ENCODE data around the gene YEATS4. TPM values are rescaled to one million over a fixed set of nuclear protein-coding genes. Genes with fewer than 3 reads are reported as not detected.

Gene YEATS4
- total and polyA plus RNA-seq, 2 experiments from 2014 or later: 17.2 to 60.4 TPM

DNA sequence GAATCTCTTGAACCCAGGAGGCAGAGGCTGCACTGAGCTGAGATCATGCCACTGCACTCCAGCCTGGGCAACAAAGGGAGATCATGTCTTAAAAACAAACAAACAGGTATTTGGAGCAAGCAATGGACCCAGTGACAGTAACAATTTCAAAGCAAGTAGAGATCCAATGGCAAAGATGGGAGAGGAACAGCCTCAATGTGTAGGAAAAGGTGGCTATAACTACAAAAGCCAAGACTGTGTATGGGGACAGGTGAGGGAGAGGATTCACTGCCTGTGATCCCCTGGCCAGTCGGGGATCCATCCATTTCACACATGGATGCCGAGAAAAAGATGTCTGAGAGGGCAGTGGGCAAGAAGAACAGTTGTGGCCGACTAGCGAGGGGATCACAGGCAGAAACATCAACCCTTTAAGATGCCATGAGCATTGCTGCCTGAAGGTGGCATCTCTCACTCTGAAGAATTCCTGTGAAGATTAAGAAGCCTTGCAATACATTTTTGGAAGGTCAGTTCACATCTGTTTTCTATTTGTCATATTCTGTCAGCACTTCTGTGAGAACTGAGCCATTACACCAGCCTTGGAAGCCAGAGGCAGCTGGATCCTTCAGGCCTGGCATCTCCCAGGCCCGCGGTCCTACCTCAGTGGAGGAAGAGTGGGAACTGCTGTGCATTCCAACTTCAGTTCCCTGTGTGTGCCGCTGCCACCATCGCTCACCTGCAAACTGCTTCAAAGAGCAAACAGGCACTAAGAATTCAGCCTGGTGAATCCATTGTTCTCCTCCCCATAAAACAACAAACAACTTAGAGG is 56.1 kb downstream of the YEATS4 start:
- no peaks in the 10 kb centered on the region for H3K36me3 ChIP-seq (ENCODE audit: low read depth)
- 9 to 12% methylated on average over 8 of the region's 8 CpGs for WGBS, 2 experiments (ENCODE audit: low coverage in 1 of 2, low lambda C conversion rate in 2 of 2, missing lambda C conversion rate in 2 of 2)
- H3K4me2 ChIP-seq (ENCODE audit: unreplicated experiment): peak overlapping the region; percentile 62
- TF ChIP-seq EZH2phosphoT487 (IDR thresholded peaks at IDR 0.05; ENCODE audit: insufficient read depth, low read depth): no peak
- no peak for TF ChIP-seq EZH2 (IDR thresholded peaks at IDR 0.05; ENCODE audit: insufficient read depth, poor library complexity, severe bottlenecking)
- peak overlapping the region; percentile 58 for H3K27ac ChIP-seq
- H3K9ac ChIP-seq: peak overlapping the region; percentile 35; the same call in 1 of the 2 replicates
- no peak overlapping the region for H3K4me3 ChIP-seq
- H3K79me2 ChIP-seq (ENCODE audit: insufficient read depth): no peaks in the 10 kb centered on the region
- no peaks in the 10 kb centered on the region for H3K9me2 ChIP-seq (ENCODE audit: insufficient read depth)
- peak overlapping the region; percentile 46; the same call in 1 of the 2 replicates for H2AFZ ChIP-seq
- H3F3A ChIP-seq (ENCODE audit: insufficient read depth): peaks cover 9% of the 10 kb centered on the region
- peaks cover 12% of the 10 kb centered on the region for H3K4me1 ChIP-seq (ENCODE audit: insufficient read depth)
- H3K9me3 ChIP-seq (ENCODE audit: low read depth): no peaks in the 10 kb centered on the region
- no peaks in the 10 kb centered on the region for H3K27me3 ChIP-seq (replicated peaks; ENCODE audit: insufficient read depth)
- peak; percentile 88 for DNase-seq
- in situ Hi-C loops (cut with MboI): no loop called here
- H4K20me1 ChIP-seq (ENCODE audit: insufficient read depth): no peaks in the 10 kb centered on the region

DNA sequence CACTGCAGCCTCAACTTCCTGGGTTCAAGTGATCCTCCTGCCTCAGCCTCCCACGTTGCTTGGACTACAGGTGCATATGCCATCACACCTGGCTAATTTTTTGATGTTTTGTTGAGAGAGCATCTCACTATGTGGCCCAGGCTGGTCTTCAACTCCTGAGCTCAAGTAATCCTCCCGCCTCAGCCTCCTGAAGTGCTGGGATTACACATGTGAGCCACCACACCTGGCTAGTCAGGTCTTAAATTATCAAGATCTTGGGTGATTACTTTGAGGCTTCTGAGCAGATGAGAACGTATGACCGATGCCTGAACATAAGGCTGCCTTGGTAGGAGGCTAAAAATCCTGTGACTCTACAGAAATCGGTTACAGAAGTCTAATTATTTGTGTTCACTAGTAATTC is 57.7 kb downstream of the YEATS4 start:
- Histone ChIP-seq H3K27ac (no peak overlapping the region), H3K4me3 (no peak overlapping the region), H3K79me2 (ENCODE audit: insufficient read depth) (no peaks in the 10 kb centered on the region), H4K20me1 (ENCODE audit: insufficient read depth) (no peaks in the 10 kb centered on the region), H3K9me3 (ENCODE audit: low read depth) (no peaks in the 10 kb centered on the region), H3F3A (ENCODE audit: insufficient read depth) (peaks cover 9% of the 10 kb centered on the region), H3K4me2 (ENCODE audit: unreplicated experiment) (no peak overlapping the region), H3K4me1 (ENCODE audit: insufficient read depth) (peaks cover 12% of the 10 kb centered on the region), H3K36me3 (ENCODE audit: low read depth) (no peaks in the 10 kb centered on the region), H3K9me2 (ENCODE audit: insufficient read depth) (no peaks in the 10 kb centered on the region), H3K27me3 (replicated peaks; ENCODE audit: insufficient read depth) (no peaks in the 10 kb centered on the region), H3K9ac (no peak overlapping the region), H2AFZ (no peak overlapping the region)
- WGBS, 2 experiments (ENCODE audit: low coverage in 1 of 2, low lambda C conversion rate in 2 of 2, missing lambda C conversion rate in 2 of 2): 96% methylated on average over 5 of the region's 5 CpGs
- DNase-seq: no peak
- TF ChIP-seq EZH2 (IDR thresholded peaks at IDR 0.05; ENCODE audit: insufficient read depth, poor library complexity, severe bottlenecking) (no peak), EZH2phosphoT487 (IDR thresholded peaks at IDR 0.05; ENCODE audit: insufficient read depth, low read depth) (no peak)
- in situ Hi-C loops (cut with MboI): no loop called here

DNA sequence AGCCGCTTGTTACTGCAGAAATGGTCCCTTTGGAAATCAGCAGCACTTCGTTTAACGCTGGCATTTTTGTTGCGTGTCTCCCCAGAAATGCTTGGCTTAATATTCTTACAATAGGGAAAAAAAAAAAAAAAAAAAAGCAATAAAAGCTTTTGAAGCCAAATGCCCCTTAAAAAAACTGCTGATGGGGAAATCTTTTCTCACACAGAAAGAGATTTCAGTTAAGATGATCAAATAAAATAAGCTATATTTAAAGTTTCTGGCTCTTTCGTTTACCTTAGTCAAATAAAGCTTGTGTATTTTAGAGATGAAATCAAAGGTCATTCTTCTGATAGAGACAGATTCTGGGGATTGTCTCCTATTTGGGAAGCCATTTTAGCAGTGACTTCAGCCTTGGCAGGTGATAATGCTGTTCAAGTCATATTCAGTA is 58.2 kb downstream of the YEATS4 start:
- H2AFZ ChIP-seq: no peak overlapping the region
- DNase-seq: no peak
- H3K4me2 ChIP-seq (ENCODE audit: unreplicated experiment): no peak overlapping the region
- in situ Hi-C loops (cut with MboI): no loop called here
- peaks cover 9% of the 10 kb centered on the region for H3F3A ChIP-seq (ENCODE audit: insufficient read depth)
- no peaks in the 10 kb centered on the region for H4K20me1 ChIP-seq (ENCODE audit: insufficient read depth)
- H3K9me2 ChIP-seq (ENCODE audit: insufficient read depth): no peaks in the 10 kb centered on the region
- no peak overlapping the region for H3K27ac ChIP-seq
- peaks cover 12% of the 10 kb centered on the region for H3K4me1 ChIP-seq (ENCODE audit: insufficient read depth)
- no peak overlapping the region for H3K9ac ChIP-seq
- no peak overlapping the region for H3K4me3 ChIP-seq
- no peaks in the 10 kb centered on the region for H3K79me2 ChIP-seq (ENCODE audit: insufficient read depth)
- WGBS, 2 experiments (ENCODE audit: low coverage in 1 of 2, low lambda C conversion rate in 2 of 2, missing lambda C conversion rate in 2 of 2): 87 to 89% methylated on average over 5 of the region's 5 CpGs
- no peaks in the 10 kb centered on the region for H3K9me3 ChIP-seq (ENCODE audit: low read depth)
- TF ChIP-seq EZH2phosphoT487 (IDR thresholded peaks at IDR 0.05; ENCODE audit: insufficient read depth, low read depth): no peak
- TF ChIP-seq EZH2 (IDR thresholded peaks at IDR 0.05; ENCODE audit: insufficient read depth, poor library complexity, severe bottlenecking): no peak
- H3K27me3 ChIP-seq (replicated peaks; ENCODE audit: insufficient read depth): no peaks in the 10 kb centered on the region
- H3K36me3 ChIP-seq (ENCODE audit: low read depth): no peaks in the 10 kb centered on the region

DNA sequence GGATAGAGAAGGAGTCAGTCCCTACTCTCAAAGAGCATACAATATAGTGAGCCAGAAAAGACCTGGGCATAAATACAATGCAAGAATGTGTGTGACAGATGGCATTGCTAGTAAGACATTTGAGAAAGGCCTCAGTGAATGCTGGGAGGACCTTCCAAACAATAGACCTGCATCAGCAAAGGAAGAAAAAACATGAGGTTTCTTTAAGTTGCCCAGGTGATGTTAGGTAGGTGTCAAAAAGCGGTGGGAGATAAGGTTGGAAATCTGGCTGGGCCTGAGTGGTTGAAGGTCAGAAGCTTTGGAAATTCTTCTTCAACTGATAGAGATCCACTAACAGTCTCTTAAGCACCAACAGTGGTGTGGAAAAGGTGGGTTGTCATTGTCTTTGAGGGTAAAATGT is 60.2 kb downstream of the YEATS4 start:
- peaks cover 9% of the 10 kb centered on the region for H3F3A ChIP-seq (ENCODE audit: insufficient read depth)
- peaks cover 12% of the 10 kb centered on the region for H3K4me1 ChIP-seq (ENCODE audit: insufficient read depth)
- no peaks in the 10 kb centered on the region for H3K9me3 ChIP-seq (ENCODE audit: low read depth)
- H3K9ac ChIP-seq: no peak overlapping the region
- WGBS, 2 experiments (ENCODE audit: low coverage in 1 of 2, low lambda C conversion rate in 2 of 2, missing lambda C conversion rate in 2 of 2): 92 to 94% methylated on average over 1 of the region's 1 CpG
- H3K9me2 ChIP-seq (ENCODE audit: insufficient read depth): no peaks in the 10 kb centered on the region
- no peaks in the 10 kb centered on the region for H3K36me3 ChIP-seq (ENCODE audit: low read depth)
- H3K27ac ChIP-seq: no peak overlapping the region
- no peaks in the 10 kb centered on the region for H3K27me3 ChIP-seq (replicated peaks; ENCODE audit: insufficient read depth)
- H4K20me1 ChIP-seq (ENCODE audit: insufficient read depth): no peaks in the 10 kb centered on the region
- H2AFZ ChIP-seq: no peak overlapping the region
- in situ Hi-C loops (cut with MboI): no loop called here
- DNase-seq: no peak
- H3K4me2 ChIP-seq (ENCODE audit: unreplicated experiment): no peak overlapping the region
- no peaks in the 10 kb centered on the region for H3K79me2 ChIP-seq (ENCODE audit: insufficient read depth)
- H3K4me3 ChIP-seq: no peak overlapping the region
- TF ChIP-seq EZH2 (IDR thresholded peaks at IDR 0.05; ENCODE audit: insufficient read depth, poor library complexity, severe bottlenecking) (no peak), EZH2phosphoT487 (IDR thresholded peaks at IDR 0.05; ENCODE audit: insufficient read depth, low read depth) (no peak)
